H1 (cell line): ENCODE measurements around the gene SBF1. TPM values are rescaled to one million over a fixed set of nuclear protein-coding genes. Genes with fewer than 3 reads are reported as not detected.

Source experiments
- KDM1A ChIP-seq: fragments of 200-600, 300-600 bp; sonication (generic); IDR thresholded peaks from 2 replicates; pipeline ENCODE4 v1.7.1; 2016; ENCODE audit warnings: mild to moderate bottlenecking, low read length, borderline replicate concordance
- RFX5 ChIP-seq: IDR thresholded peaks from 2 replicates; pipeline ENCODE4 v1.6.1; 2011; ENCODE audit warnings: low read depth, low read length, improper control_type of control experiment, borderline replicate concordance
- SIX5 ChIP-seq: IDR thresholded peaks from 2 replicates; pipeline ENCODE4 v1.6.1; 2011; ENCODE audit warnings: mild to moderate bottlenecking, low read depth, low read length
- TBP ChIP-seq: IDR thresholded peaks from 2 replicates; pipeline ENCODE4 v1.6.1; 2011; ENCODE audit warnings: low read depth, low read length, improper control_type of control experiment
- polyA plus RNA-seq, 7 experiments: library from polyadenylated mRNA; depleted of rRNA in 3 of 7; stranded (reverse) in 5 of 7; unstranded in 2 of 7; fragments of >200 nt in 5 of 7; fragments of 200-250 nt in 2 of 7; gene quantifications; 1 replicate in 5 of 7; 2 replicates in 1 of 7; 4 replicates in 1 of 7; pipeline versions ENCODE4 v1.2.1 to v1.2.3, GENCODE V29; 2011 to 2013; ENCODE audit warnings: missing spikeins in 2 of 7, mixed read lengths in 2 of 7
- total RNA-seq: library from RNA; stranded (reverse); fragmentation: NEBNext Ultra II Directional; extraction: Animal tissue kit (Norgen Biotek cat#: 25700); gene quantifications from 2 replicates; pipeline ENCODE4 v1.2.1, GENCODE V29; 2021
- TF ChIP-seq, protein P1 (sequence below): IDR thresholded peaks from 2 replicates; pipeline ENCODE4 v1.6.1; 2012; ENCODE audit warnings: inconsistent platforms
- TF ChIP-seq, protein P2 (sequence below): IDR thresholded peaks from 2 replicates; pipeline ENCODE4 v1.6.1; 2012; ENCODE audit warnings: inconsistent platforms
- TF ChIP-seq, protein P3 (sequence below): IDR thresholded peaks from 2 replicates; pipeline ENCODE4 v1.6.1; 2012; ENCODE audit warnings: low read length, inconsistent platforms

The SBF1 gene
- total and polyA plus RNA-seq, 2 of the 8 experiments (the other 6 are each of a cell fraction or from before 2014, with no cell fraction given): 29.1 to 71.5 TPM

- TF ChIP-seq, protein P1, sequence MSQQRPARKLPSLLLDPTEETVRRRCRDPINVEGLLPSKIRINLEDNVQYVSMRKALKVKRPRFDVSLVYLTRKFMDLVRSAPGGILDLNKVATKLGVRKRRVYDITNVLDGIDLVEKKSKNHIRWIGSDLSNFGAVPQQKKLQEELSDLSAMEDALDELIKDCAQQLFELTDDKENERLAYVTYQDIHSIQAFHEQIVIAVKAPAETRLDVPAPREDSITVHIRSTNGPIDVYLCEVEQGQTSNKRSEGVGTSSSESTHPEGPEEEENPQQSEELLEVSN: no peak
- TF ChIP-seq RFX5 (no peak), SIX5 (no peak), TBP (no peak), KDM1A (no peak)
- TF ChIP-seq, protein P2, sequence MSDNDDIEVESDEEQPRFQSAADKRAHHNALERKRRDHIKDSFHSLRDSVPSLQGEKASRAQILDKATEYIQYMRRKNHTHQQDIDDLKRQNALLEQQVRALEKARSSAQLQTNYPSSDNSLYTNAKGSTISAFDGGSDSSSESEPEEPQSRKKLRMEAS: no peak
- TF ChIP-seq, protein P3, sequence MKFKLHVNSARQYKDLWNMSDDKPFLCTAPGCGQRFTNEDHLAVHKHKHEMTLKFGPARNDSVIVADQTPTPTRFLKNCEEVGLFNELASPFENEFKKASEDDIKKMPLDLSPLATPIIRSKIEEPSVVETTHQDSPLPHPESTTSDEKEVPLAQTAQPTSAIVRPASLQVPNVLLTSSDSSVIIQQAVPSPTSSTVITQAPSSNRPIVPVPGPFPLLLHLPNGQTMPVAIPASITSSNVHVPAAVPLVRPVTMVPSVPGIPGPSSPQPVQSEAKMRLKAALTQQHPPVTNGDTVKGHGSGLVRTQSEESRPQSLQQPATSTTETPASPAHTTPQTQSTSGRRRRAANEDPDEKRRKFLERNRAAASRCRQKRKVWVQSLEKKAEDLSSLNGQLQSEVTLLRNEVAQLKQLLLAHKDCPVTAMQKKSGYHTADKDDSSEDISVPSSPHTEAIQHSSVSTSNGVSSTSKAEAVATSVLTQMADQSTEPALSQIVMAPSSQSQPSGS: no peak
Measured at GRCh38 chr22:50447576-50448551, 27.0 kb downstream of the SBF1 start (continued).
